CD14-positive monocyte (primary cell): Measurements from ENCODE around the gene TMEM129. TPM values are rescaled to one million over a fixed set of nuclear protein-coding genes. Genes with fewer than 3 reads are reported as not detected.

ENCODE experiments used
- DNase-seq, 3 donors: peaks; one replicate each; pipeline ENCODE4 v3.0.0-alpha.2; 2011 to 2022
- H2AFZ ChIP-seq: 2 replicates; pipeline ENCODE4 v1.6.0; 2012; ENCODE audit warnings: mild to moderate bottlenecking, low read depth, low read length, inconsistent platforms; ENCODE audit not compliant: insufficient read depth, poor library complexity, severe bottlenecking
- H3K27ac ChIP-seq, 2 donors: 1 replicate in 1 of 2; 2 replicates in 1 of 2; pipeline ENCODE4 v1.5.1; 2012 to 2013; ENCODE audit warnings: low read length in 2 of 2, control low read depth in 1 of 2, inconsistent platforms in 1 of 2, low read depth in 1 of 2, mild to moderate bottlenecking in 1 of 2
- H3K27me3 ChIP-seq, 2 donors: one replicate each; pipeline versions ENCODE4 v1.6.0 to v1.6.1; 2011 to 2013; ENCODE audit warnings: low read length in 2 of 2; ENCODE audit not compliant: control insufficient read depth in 2 of 2, insufficient read depth in 2 of 2
- H3K36me3 ChIP-seq, 2 donors: replicated peaks in 1 of 2; 1 replicate in 1 of 2; 2 replicates in 1 of 2; pipeline versions ENCODE4 v1.5.1 to v1.6.1; 2012 to 2013; ENCODE audit warnings: low read length in 2 of 2, control low read depth in 1 of 2, inconsistent platforms in 1 of 2, mild to moderate bottlenecking in 1 of 2; ENCODE audit not compliant: insufficient read depth in 2 of 2, control insufficient read depth in 1 of 2
- H3K4me1 ChIP-seq, 2 donors: 1 replicate in 1 of 2; 2 replicates in 1 of 2; pipeline versions ENCODE4 v1.5.1 to v1.6.1; 2012 to 2013; ENCODE audit warnings: low read length in 2 of 2, control low read depth in 1 of 2, inconsistent platforms in 1 of 2, mild to moderate bottlenecking in 1 of 2, moderate library complexity in 1 of 2; ENCODE audit not compliant: insufficient read depth in 2 of 2, control insufficient read depth in 1 of 2
- H3K4me2 ChIP-seq: replicated peaks from 2 replicates; pipeline ENCODE3; 2012; ENCODE audit warnings: low read length, moderate library complexity, mild to moderate bottlenecking; ENCODE audit not compliant: poor library complexity, severe bottlenecking; ENCODE audit errors: extremely low read depth
- H3K4me3 ChIP-seq, 3 experiments: fragments of 200-600 bp in 1 of 3; sonication (generic) in 1 of 3; replicated peaks in 1 of 3; 1 replicate in 2 of 3; 2 replicates in 1 of 3; pipeline ENCODE4 v1.5.1; 2011 to 2013; ENCODE audit warnings: low read length in 3 of 3, mild to moderate bottlenecking in 3 of 3, control low read depth in 2 of 3, low read depth in 2 of 3, inconsistent platforms in 1 of 3, moderate library complexity in 1 of 3
- H3K79me2 ChIP-seq: 2 replicates; pipeline ENCODE4 v1.6.0; 2012; ENCODE audit warnings: mild to moderate bottlenecking, control low read depth, inconsistent platforms, low read length, moderate library complexity; ENCODE audit not compliant: insufficient read depth
- H3K9ac ChIP-seq: 2 replicates; pipeline ENCODE4 v1.6.0; 2017; ENCODE audit warnings: low read length, mild to moderate bottlenecking; ENCODE audit not compliant: insufficient read depth, poor library complexity, severe bottlenecking
- H3K9me3 ChIP-seq, 2 donors: replicated peaks in 1 of 2; 1 replicate in 1 of 2; 2 replicates in 1 of 2; pipeline versions ENCODE4 v1.5.1 to v1.6.1; 2012 to 2013; ENCODE audit warnings: low read length in 2 of 2, control low read depth in 1 of 2; ENCODE audit not compliant: control insufficient read depth in 1 of 2, insufficient read depth in 1 of 2
- H4K20me1 ChIP-seq: 2 replicates; pipeline ENCODE4 v1.6.0; 2012; ENCODE audit warnings: mild to moderate bottlenecking, low read length, control low read depth, moderate library complexity; ENCODE audit not compliant: insufficient read depth
- H3K27ac Mint-ChIP-seq, 7 donors: one replicate each; pipeline ENCODE4 v1.8.0; 2020; ENCODE audit warnings: mild to moderate bottlenecking in 7 of 7, mixed read lengths in 7 of 7, moderate library complexity in 6 of 7, inconsistent platforms in 2 of 7
- H3K27me3 Mint-ChIP-seq, 3 donors: one replicate each; pipeline ENCODE4 v1.8.0; 2021 to 2022; ENCODE audit warnings: low read depth in 3 of 3, mild to moderate bottlenecking in 3 of 3, mixed read lengths in 3 of 3, moderate library complexity in 3 of 3, inconsistent platforms in 1 of 3
- H3K36me3 Mint-ChIP-seq, 2 donors: one replicate each; pipeline ENCODE4 v1.8.0; 2020; ENCODE audit warnings: mixed read lengths in 2 of 2, inconsistent platforms in 1 of 2, mild to moderate bottlenecking in 1 of 2
- H3K4me1 Mint-ChIP-seq: one replicate; pipeline ENCODE4 v1.8.0; 2020; ENCODE audit warnings: mild to moderate bottlenecking, mixed read lengths
- H3K4me3 Mint-ChIP-seq, 2 donors: one replicate each; pipeline ENCODE4 v1.8.0; 2020; ENCODE audit warnings: mild to moderate bottlenecking in 2 of 2, mixed read lengths in 2 of 2, moderate library complexity in 1 of 2
- H3K9me3 Mint-ChIP-seq, 7 donors: one replicate each; pipeline ENCODE4 v1.8.0; 2020 to 2022; ENCODE audit warnings: mixed read lengths in 7 of 7, mild to moderate bottlenecking in 6 of 7, moderate library complexity in 6 of 7, inconsistent platforms in 2 of 7
- CTCF ChIP-seq: fragments of 200-600 bp; IDR thresholded peaks from one replicate; pipeline ENCODE4 v1.8.0; 2022; ENCODE audit warnings: antibody characterized with exemption, mild to moderate bottlenecking
- WGBS: methylation state at CpG from one replicate; pipeline ENCODE4 v1.1.5; 2013; ENCODE audit warnings: missing lambda C conversion rate; ENCODE audit not compliant: insufficient coverage; 5-methylcytosine and 5-hydroxymethylcytosine counted together
- intact Hi-C, 2 donors: fragments of 100-400 bp; cut with micrococcal nuclease; formaldehyde crosslinking; loops; one replicate each; pipeline versions ENCODE4 v1.15.0 to v1.15.1; 2023
- polyA plus RNA-seq, 3 donors: library from polyadenylated mRNA; depleted of rRNA in 1 of 3; unstranded in 2 of 3; stranded (reverse) in 1 of 3; fragments of 300-500 nt in 2 of 3; fragments of >200 nt in 1 of 3; fragmentation: Illumina TruSeq in 2 of 3; gene quantifications; 1 replicate in 2 of 3; 2 replicates in 1 of 3; pipeline ENCODE4 v1.2.3, GENCODE V29; 2012 to 2021

Gene TMEM129
- polyA plus RNA-seq, 3 donors = 22.4 to 40.2 (median 24.1) TPM

DNA sequence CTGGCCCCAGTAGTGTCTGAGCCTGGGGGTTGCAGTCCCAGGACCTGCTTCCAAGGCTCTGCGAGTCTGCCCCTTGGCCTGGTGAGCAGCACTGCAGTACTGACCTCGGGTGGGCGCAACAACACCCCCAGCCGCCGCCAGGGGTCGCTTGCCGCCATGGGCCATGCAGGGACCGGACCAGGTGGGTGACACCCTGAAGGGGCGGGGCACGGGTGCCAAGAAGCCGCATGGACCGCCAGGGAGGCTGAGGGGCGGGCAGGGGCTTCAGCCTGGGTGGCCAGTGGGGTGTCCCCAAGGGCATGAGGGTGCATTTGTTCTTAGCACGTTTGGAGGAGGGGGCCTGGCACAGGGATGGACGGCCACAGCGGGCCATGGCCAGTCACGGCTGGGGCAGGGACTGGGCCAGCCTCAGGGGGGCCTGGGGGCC is 25.2 kb upstream of the TMEM129 start:
- WGBS = 23% methylated on average over 16 of the region's 17 CpGs
- Mint-ChIP-seq H3K27ac (no peak overlapping the region), H3K36me3 (peaks cover 38 to 45% of the 10 kb centered on the region in 2 donors), H3K4me1 (no peaks in the 10 kb centered on the region), H3K27me3 (peaks cover 1 to 6% (median 1%) of the 10 kb centered on the region in 3 donors), H3K4me3 (no peak overlapping the region), H3K9me3 (peaks cover 0 to 4% (median 0%) of the 10 kb centered on the region in 7 donors)
- Histone ChIP-seq H3K27ac (no peak overlapping the region), H3K9me3 (no peaks in the 10 kb centered on the region), H3K4me2 (no peak overlapping the region), H4K20me1 (peaks cover 16% of the 10 kb centered on the region), H2AFZ (no peak overlapping the region), H3K36me3 (peaks cover 35 to 45% of the 10 kb centered on the region in 2 donors), H3K9ac (no peak overlapping the region), H3K4me3 (no peak overlapping the region), H3K4me1 (peaks cover 5 to 6% of the 10 kb centered on the region in 2 donors), H3K79me2 (no peaks in the 10 kb centered on the region), H3K27me3 (peaks cover 0 to 6% of the 10 kb centered on the region in 2 donors)
- peak; percentile 45 to 60 (median 47) for DNase-seq
- intact Hi-C loops = loop anchor here (2.0 to 5.0 kb wide), 2 partner anchors 151 to 153 kb away; no protein-coding TSS in a partner anchor
- peak; percentile 82 for TF ChIP-seq CTCF

- no peak for DNase-seq
- Histone ChIP-seq H3K79me2 (peaks cover 4% of the 10 kb centered on the region), H3K9me3 (no peaks in the 10 kb centered on the region), H2AFZ (no peak overlapping the region), H3K36me3 (peaks cover 41 to 51% of the 10 kb centered on the region in 2 donors), H3K4me3 (no peak overlapping the region), H3K9ac (no peak overlapping the region), H3K27ac (no peak overlapping the region), H4K20me1 (peaks cover 21% of the 10 kb centered on the region), H3K27me3 (peaks cover 0 to 6% of the 10 kb centered on the region in 2 donors), H3K4me2 (no peak overlapping the region), H3K4me1 (peaks cover 5 to 6% of the 10 kb centered on the region in 2 donors)
- TF ChIP-seq CTCF = no peak
- peaks cover 0 to 4% (median 0%) of the 10 kb centered on the region in 7 donors for H3K9me3 Mint-ChIP-seq
- H3K4me1 Mint-ChIP-seq = peaks cover 1% of the 10 kb centered on the region
- peaks cover 43 to 51% of the 10 kb centered on the region in 2 donors for H3K36me3 Mint-ChIP-seq
- H3K27me3 Mint-ChIP-seq = peaks cover 1 to 6% (median 1%) of the 10 kb centered on the region in 3 donors
- H3K27ac Mint-ChIP-seq = peak overlapping the region in 1 of 7 donors; percentile 28
- 87% methylated on average over 8 of the region's 12 CpGs for WGBS
- H3K4me3 Mint-ChIP-seq = no peak overlapping the region
- intact Hi-C loops = loop anchor here (2.0 to 5.0 kb wide), 2 partner anchors 152 to 153 kb away; no protein-coding TSS in a partner anchor
Observed at GRCh38 chr4:1745697-1746096, 24.6 kb upstream of the TMEM129 start.
